Skeletal muscle cell (primary cell): ENCODE measurements around the gene TMEM273.
A peak's percentile ranks its signal among the peaks of the same experiment; 100 is the strongest.

ENCODE experiments used
- DNase-seq: peaks from one replicate; pipeline ENCODE4 v3.0.0-alpha.2; 2010; ENCODE audit warnings: low read depth
- H3K4me3 ChIP-seq: 2 replicates; pipeline ENCODE4 v1.5.1; 2011; ENCODE audit warnings: low read depth, mild to moderate bottlenecking, control low read depth, low read length, moderate library complexity

The TMEM273 gene

GRCh38 chr10:49129376-49129775 is 58.8 kb downstream of the TMEM273 start:
- DNase-seq = no peak
- no peak overlapping the region for H3K4me3 ChIP-seq

- H3K4me3 ChIP-seq = no peak overlapping the region
Measured at GRCh38 chr10:49128854-49129253, 59.3 kb downstream of the TMEM273 start.

GRCh38 chr10:49123981-49124950 is 63.9 kb downstream of the TMEM273 start:
- no peak for DNase-seq
- no peak overlapping the region for H3K4me3 ChIP-seq

More at GRCh38 chr10:49128854-49129253, 59.3 kb downstream of the TMEM273 start:
- no peak for DNase-seq

- no peak for DNase-seq
- H3K4me3 ChIP-seq = no peak overlapping the region
Measured at GRCh38 chr10:49120911-49121310, 67.3 kb downstream of the TMEM273 start.

- no peak overlapping the region for H3K4me3 ChIP-seq
- no peak for DNase-seq
Measured at GRCh38 chr10:49119746-49120145, 68.4 kb downstream of the TMEM273 start.

GRCh38 chr10:49118430-49119074 is 69.6 kb downstream of the TMEM273 start:
- no peak for DNase-seq
- H3K4me3 ChIP-seq = no peak overlapping the region

- H3K4me3 ChIP-seq = no peak overlapping the region
- DNase-seq = no peak
Measured at GRCh38 chr10:49117376-49118070, 70.7 kb downstream of the TMEM273 start.

GRCh38 chr10:49116509-49117375 is 71.4 kb downstream of the TMEM273 start:
- no peak overlapping the region for H3K4me3 ChIP-seq
- no peak for DNase-seq

GRCh38 chr10:49115796-49116508 is 72.2 kb downstream of the TMEM273 start:
- peak overlapping the region; percentile 35 for H3K4me3 ChIP-seq
- DNase-seq = no peak

- DNase-seq = no peak
- peak within 1 kb of the TSS; percentile 60 for H3K4me3 ChIP-seq
Measured at GRCh38 chr10:49115015-49115795, 73.0 kb downstream of the TMEM273 start, which contains the start of gene VSTM4. TSS of gene VSTM4 (minus strand) at chr10:49115522. CDS start at chr10:49115485, 37 bp downstream.

GRCh38 chr10:49114718-49115014 is 73.5 kb downstream of the TMEM273 start:
- no peak for DNase-seq
- peak overlapping the region; percentile 60 for H3K4me3 ChIP-seq

- no peak overlapping the region for H3K4me3 ChIP-seq
- no peak for DNase-seq
Measured at GRCh38 chr10:49113741-49114141, 74.5 kb downstream of the TMEM273 start.

- DNase-seq = no peak
Measured at GRCh38 chr10:49112851-49113250, 75.3 kb downstream of the TMEM273 start.

GRCh38 chr10:49112098-49112497 is 76.1 kb downstream of the TMEM273 start:
- no peak for DNase-seq
- H3K4me3 ChIP-seq = no peak overlapping the region

More at GRCh38 chr10:49112851-49113250, 75.3 kb downstream of the TMEM273 start:
- no peak overlapping the region for H3K4me3 ChIP-seq

GRCh38 chr10:49111320-49111698 is 76.9 kb downstream of the TMEM273 start:
- H3K4me3 ChIP-seq = no peak overlapping the region
- no peak for DNase-seq

- no peak for DNase-seq
- H3K4me3 ChIP-seq = no peak overlapping the region
Measured at GRCh38 chr10:49110684-49111319, 77.4 kb downstream of the TMEM273 start.

- no peak overlapping the region for H3K4me3 ChIP-seq
- peak; percentile 51 for DNase-seq
Measured at GRCh38 chr10:49109669-49110340, 78.4 kb downstream of the TMEM273 start.
